ENCODE measurements around the gene MYO1E.

DNA sequence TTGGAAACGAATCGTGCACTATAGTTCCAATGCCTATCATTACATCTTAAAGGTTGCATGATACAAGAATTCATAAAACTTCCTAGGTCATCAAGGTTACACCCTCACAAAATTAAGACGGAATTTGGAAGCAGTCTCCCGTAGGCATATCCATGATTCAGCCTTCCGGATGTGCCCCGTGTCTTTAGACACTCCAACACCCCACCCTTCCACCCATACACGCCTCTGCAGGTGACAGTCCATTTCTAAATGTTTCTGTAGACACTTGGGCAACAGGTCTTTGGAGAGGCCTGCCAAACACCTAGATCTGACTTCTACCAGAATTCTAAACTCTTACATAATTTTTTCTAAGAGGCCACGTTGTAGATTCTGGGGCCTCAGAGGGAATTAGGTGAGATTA is 116.2 kb downstream of the MYO1E start:
- TF ChIP-seq POLR2A (IDR thresholded peaks at IDR 0.05; ENCODE audit: low read depth, low read length) (no peak), SMC3 (IDR thresholded peaks at IDR 0.05; ENCODE audit: low read depth, low read length) (no peak), RAD21 (IDR thresholded peaks at IDR 0.05; ENCODE audit: low read length) (no peak)
- TF ChIP-seq, protein P1, sequence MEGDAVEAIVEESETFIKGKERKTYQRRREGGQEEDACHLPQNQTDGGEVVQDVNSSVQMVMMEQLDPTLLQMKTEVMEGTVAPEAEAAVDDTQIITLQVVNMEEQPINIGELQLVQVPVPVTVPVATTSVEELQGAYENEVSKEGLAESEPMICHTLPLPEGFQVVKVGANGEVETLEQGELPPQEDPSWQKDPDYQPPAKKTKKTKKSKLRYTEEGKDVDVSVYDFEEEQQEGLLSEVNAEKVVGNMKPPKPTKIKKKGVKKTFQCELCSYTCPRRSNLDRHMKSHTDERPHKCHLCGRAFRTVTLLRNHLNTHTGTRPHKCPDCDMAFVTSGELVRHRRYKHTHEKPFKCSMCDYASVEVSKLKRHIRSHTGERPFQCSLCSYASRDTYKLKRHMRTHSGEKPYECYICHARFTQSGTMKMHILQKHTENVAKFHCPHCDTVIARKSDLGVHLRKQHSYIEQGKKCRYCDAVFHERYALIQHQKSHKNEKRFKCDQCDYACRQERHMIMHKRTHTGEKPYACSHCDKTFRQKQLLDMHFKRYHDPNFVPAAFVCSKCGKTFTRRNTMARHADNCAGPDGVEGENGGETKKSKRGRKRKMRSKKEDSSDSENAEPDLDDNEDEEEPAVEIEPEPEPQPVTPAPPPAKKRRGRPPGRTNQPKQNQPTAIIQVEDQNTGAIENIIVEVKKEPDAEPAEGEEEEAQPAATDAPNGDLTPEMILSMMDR (conservative IDR thresholded peaks at IDR 0.05; ENCODE audit: low read depth, low read length), result no peak

Data from IMR-90 (cell line).